Activated CD4-positive, alpha-beta T cell treated with anti-CD3 and anti-CD28 coated beads, Interleukin-10, Interleukin-2, amounts not matched to agents 100 ng/mL and 50 ng/mL, durations not matched to agents 16 hours and 8 hours (primary cell): ENCODE results near the gene TCF23.
"Not testable (repeated sequence)": the region's sequence is repeated elsewhere in the genome, so short reads cannot be mapped to it uniquely, and the experiment has no call there.

ENCODE experiments used
- DNase-seq: peaks from one replicate; pipeline ENCODE4 v3.0.0-alpha.2; 2020

Gene TCF23

GRCh38 chr2:27155069-27155520, 6.3 kb downstream of the TCF23 start:
- no peak for DNase-seq

DNA sequence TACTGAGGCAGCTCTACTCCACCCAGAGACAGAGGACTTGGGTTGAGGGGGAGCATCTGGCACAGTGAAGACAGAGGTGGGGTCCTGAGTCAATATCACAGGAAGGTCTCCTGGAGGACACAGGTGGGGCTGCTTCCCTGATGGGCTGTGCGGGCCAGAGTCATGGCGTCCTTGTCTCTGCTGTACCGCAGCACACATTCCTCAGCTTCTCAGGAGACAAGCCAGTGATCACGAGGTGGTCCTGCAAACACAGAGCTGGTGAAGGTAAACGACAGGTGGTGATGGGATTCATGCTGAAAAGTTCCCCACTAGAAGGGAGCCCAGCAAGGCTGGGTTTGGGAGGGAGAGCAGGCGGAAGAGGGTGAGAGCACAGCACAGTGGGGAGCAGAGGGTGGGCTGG, 9.7 kb downstream of the TCF23 start:
- no peak for DNase-seq

GRCh38 chr2:27159271-27159670, 10.5 kb downstream of the TCF23 start:
- no peak for DNase-seq

- DNase-seq: no peak
These were observed 11.4 kb downstream of the TCF23 start for GRCh38 chr2:27160191-27160590.

DNA sequence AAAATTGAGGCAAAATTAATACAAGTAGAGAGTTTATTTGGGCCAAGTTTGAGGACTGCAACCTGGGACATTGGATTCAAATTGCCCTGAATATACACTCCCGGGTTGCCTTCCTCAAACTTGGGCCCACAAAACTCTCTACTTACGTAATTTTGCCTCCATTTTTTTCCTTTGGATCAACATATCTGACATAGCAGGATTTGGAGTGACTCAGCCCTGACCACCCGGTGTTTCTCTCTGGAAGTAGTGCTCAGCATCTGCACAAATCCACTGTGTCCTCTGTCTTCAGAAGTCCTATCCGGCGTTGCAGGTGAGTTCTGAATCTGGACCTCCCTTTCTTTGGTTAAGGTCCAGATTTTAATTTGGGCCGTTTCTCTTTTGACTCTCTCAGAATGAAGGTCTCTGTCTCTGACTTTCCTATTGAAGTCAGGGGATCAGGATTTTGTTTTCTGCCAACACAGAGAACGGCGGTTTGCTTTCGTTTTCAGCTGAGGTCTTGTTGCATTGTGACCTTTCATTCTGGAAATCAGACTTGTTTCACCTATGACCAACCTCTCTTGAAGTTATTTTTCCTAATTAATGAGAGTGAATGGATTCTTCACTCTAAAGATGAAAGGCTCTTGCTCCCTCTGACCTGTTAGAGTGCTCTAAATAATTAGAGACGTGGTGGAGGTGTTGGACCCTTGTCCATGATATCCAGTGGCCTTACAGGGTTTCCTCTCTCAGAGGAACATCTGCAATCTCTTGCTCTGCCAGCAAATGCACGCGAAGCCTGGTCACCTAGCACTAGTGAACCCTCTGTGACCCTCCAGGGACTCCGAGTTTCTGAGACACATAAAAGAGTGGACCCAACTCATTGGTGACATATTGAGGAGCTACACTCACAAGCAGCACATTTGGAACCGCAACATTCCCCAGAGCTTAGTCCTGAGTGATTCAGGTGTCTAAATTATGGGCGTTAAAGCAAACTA, 13.6 kb downstream of the TCF23 start:
- no peak for DNase-seq

GRCh38 chr2:27164960-27165763, 16.4 kb downstream of the TCF23 start:
- no peak for DNase-seq

- no peak for DNase-seq
These were observed 22.0 kb downstream of the TCF23 start for GRCh38 chr2:27170581-27171337.

- no peak for DNase-seq
These were observed 22.6 kb downstream of the TCF23 start for GRCh38 chr2:27171351-27171848.

DNA sequence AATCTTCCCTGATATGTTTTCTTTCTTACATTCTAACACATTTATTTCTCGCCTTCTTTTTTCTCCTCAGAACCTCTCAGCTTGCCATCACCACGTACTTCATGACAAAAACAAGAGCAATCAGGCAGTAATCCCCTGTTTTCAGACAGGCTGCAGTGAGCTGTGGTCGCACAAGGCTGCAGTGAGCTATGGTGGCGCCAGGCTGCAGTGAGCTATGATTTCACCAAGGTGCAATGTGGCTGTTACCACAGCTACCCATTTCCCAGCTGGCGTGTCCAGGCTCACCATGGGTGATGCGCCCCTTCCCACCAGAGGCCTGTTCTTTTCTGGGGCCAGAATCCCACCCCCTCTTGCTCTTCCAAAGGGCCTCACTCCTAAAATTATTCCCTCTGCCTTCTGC, 25.8 kb downstream of the TCF23 start:
- DNase-seq: no peak

GRCh38 chr2:27175330-27175729, 26.5 kb downstream of the TCF23 start:
- DNase-seq: no peak

- DNase-seq: not testable (repeated sequence)
These were observed 27.0 kb downstream of the TCF23 start for GRCh38 chr2:27175781-27176180.

DNA sequence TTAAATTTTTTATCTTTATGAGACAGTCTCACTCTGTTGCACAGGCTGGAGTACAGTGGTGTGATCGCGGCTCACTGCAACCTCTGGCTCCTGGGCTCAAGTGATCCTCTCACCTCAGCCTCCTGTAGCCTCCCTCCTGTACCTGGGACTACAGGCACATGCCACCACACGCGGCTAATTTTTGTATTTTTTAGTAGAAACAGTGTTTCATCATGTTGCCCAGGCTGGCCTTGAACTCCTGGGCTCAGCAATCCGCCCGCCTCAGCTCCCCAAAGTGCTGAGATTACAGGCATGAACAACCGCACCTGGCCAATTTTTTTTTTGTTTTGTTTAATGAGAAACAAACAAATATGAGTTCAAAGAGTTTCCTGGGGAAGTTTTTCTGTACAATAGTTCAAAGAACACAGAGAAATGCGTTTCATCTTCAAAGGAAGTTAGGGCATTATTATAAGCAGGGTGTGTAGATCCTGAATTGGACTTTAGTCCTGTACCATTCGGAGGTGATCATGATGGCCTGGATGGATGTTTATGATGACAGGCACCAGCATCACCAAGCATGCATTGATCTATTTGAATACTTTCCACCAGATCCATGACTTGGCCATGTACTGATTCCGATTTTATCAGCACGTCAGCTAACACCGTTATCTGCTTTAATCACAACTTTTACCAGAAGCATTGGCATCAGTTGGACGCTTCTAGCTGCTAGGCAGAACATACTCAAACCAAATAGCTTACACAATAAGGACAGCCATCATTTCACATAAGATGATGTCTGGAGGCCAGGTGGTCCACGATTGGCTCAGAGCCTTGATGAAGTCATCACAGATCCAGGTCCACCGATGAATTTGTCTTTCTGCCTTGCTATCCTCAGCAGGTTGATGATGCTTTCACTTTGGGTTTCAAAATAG, 28.9 kb downstream of the TCF23 start:
- no peak for DNase-seq

DNA sequence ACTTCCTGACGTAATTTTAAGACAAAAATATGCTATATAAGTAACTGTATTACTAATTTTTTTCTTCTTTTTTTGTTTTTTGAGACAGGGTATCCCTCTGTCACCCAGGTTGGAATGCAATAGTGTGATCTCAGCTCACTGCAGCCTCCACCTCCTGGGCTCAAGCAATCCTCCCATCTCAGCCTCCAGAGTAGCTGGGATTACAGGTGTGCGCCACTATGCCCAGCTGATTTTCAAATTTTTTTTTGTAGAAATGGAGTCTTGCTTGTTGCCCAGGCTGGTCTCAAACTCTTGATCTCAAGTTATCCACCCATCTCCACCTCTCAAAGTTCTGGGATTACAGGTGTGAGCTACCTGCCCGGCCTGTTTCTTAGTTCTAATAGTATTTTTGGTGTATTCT, 29.7 kb downstream of the TCF23 start:
- DNase-seq: no peak

DNA sequence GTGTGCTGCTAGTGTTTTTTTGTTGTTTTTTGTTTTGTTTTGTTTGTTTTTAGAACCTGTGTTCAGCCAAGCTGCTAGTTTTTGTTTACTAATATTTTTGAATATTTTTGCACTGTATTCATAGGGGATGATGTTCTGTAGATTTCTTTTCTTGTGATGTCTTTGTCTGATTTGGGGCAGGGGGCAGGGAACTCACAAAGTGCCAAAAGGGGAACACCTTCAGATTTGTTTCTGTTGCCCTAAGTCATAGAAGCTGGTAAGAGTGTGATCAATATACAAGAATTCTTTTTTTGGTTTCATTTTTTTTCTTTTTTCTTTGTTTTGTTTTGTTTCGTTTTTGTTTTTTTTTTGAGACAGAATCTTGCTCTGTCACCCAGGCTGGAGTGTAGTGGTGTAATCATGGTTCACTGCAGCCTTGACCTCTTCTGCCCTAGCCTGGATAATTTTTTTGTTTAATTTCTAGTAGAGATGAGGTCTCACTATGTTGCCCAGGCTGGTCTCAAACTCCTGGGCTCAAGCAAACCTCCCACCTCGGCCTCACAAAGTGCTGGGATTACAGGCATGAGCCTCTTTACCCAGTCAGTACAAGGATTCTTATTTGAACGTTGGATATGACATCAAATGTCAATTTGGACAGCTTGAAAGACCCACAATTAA, 30.7 kb downstream of the TCF23 start:
- no peak for DNase-seq

- DNase-seq: no peak
These were observed 33.5 kb downstream of the TCF23 start for GRCh38 chr2:27182346-27182745.

- DNase-seq: no peak
These were observed 35.3 kb downstream of the TCF23 start for GRCh38 chr2:27184115-27184514.

DNA sequence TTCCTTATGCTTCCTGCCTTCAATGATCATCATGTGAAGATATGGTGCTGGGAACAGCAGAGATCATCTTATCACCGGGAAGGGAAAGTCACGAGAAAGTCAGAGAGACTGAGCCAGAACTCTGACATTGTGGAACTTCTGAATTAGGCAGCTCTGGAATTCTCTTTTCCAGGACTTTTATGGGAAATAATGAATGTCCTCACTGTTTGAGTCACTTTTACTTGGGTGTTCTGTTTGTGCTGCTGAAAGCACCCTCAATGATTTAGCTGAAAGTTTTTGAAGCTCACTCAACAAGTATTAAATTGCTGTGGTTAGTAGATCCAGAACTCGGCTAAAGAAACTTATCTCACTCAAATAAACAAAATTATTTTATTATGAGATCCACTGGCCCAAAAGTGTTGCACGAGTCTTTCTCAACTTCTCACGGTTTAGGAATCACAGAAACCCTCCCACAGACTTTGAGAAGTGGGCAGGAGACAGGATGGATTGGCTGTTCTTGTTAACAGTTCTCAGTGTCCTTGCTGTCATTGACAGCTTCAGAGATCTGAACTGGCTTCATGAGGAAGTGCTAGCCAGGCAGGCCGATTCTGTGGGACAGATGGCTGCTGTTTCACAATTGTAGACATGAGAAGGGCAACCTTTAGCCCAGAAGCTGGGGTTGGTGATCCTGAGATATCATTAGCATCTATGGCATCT, 36.7 kb downstream of the TCF23 start:
- DNase-seq: no peak

DNA sequence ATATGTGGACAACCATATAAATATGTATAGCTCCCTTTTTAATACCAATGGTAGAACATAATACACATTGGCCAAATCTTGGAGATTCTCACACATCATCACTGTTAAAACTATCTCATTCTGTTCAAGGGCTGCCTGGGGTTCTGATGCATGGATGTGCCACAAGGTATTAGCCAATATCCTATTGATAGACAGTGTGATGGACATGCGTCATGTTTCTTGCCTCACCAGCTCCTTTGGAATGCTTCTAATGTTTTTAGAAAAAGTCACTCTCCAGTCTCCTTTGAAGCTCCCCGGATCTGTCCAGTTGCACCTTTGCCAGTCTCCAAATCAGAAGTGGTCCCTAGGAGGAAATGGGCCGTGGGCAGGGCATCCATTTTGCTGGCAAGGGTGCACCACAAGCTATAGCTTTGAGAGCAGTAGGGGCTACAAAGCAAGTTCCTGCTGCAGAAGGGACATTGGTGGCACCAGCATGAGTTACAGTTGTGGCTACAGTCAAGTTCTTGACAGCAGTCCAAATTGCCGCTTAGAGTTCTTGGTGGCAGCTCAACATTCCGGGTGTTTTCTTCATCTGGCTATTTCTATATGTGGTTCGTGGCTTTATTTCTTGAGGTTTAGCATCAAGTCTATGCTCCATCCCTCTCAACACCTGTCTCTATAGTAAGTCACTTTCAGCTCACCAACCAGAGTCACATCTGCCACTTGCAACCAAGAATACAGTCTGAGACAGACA, 38.0 kb downstream of the TCF23 start:
- DNase-seq: no peak

- DNase-seq: no peak
These were observed 41.2 kb downstream of the TCF23 start for GRCh38 chr2:27189989-27190388.
